ENCODE measurements around the gene CD2BP2.
"Not testable (repeated sequence)": the region's sequence is repeated elsewhere in the genome, so short reads cannot be mapped to it uniquely, and the experiment has no call there.

- not testable (repeated sequence) for TF ChIP-seq POLR2A, CTCF (IDR thresholded peaks at IDR 0.05)
These were observed 41.5 kb upstream of the CD2BP2 start for GRCh38 chr16:30396627-30397026.

Measured in lower leg skin (tissue), 3 donors.